BLaER1 (cell line): ENCODE measurements around the gene TMEM229B.
"Not testable (repeated sequence)": the region's sequence is repeated elsewhere in the genome, so short reads cannot be mapped to it uniquely, and the experiment has no call there.

Experiments used
- H3K27ac ChIP-seq: shearing (Covaris generic); formaldehyde crosslinking; 2 replicates; pipeline ENCODE4 v1.8.1; 2022
- H3K27me3 ChIP-seq: shearing (Covaris generic); formaldehyde crosslinking; 2 replicates; pipeline ENCODE4 v1.8.1; 2022
- H3K36me3 ChIP-seq: shearing (Covaris generic); formaldehyde crosslinking; 2 replicates; pipeline ENCODE4 v1.8.1; 2022
- H3K4me1 ChIP-seq: shearing (Covaris generic); formaldehyde crosslinking; 2 replicates; pipeline ENCODE4 v1.8.1; 2022
- H3K4me2 ChIP-seq: shearing (Covaris generic); formaldehyde crosslinking; 2 replicates; pipeline ENCODE4 v1.8.1; 2022
- H3K4me3 ChIP-seq: shearing (Covaris generic); formaldehyde crosslinking; 2 replicates; pipeline ENCODE4 v1.8.1; 2022
- H3K9ac ChIP-seq: shearing (Covaris generic); formaldehyde crosslinking; 2 replicates; pipeline ENCODE4 v1.8.1; 2022
- H3K9me3 ChIP-seq: shearing (Covaris generic); formaldehyde crosslinking; 2 replicates; pipeline ENCODE4 v1.8.1; 2022
- H4K20me1 ChIP-seq: shearing (Covaris generic); formaldehyde crosslinking; 2 replicates; pipeline ENCODE4 v1.8.1; 2022
- Cebpa-rat ChIP-seq: shearing (Covaris generic); IDR thresholded peaks from 2 replicates; pipeline ENCODE4 v1.8.1; 2022

Gene TMEM229B

GRCh38 chr14:67461996-67462395, 26.5 kb downstream of the TMEM229B start:
- no peaks in the 10 kb centered on the region for H3K9me3 ChIP-seq
- H3K4me2 ChIP-seq = no peak overlapping the region
- H3K27me3 ChIP-seq = no peaks in the 10 kb centered on the region
- no peak for TF ChIP-seq Cebpa-rat
- no peak overlapping the region for H3K27ac ChIP-seq
- H3K4me1 ChIP-seq = no peaks in the 10 kb centered on the region
- no peaks in the 10 kb centered on the region for H3K36me3 ChIP-seq
- no peak overlapping the region for H3K9ac ChIP-seq
- H3K4me3 ChIP-seq = no peak overlapping the region
- no peaks in the 10 kb centered on the region for H4K20me1 ChIP-seq

DNA sequence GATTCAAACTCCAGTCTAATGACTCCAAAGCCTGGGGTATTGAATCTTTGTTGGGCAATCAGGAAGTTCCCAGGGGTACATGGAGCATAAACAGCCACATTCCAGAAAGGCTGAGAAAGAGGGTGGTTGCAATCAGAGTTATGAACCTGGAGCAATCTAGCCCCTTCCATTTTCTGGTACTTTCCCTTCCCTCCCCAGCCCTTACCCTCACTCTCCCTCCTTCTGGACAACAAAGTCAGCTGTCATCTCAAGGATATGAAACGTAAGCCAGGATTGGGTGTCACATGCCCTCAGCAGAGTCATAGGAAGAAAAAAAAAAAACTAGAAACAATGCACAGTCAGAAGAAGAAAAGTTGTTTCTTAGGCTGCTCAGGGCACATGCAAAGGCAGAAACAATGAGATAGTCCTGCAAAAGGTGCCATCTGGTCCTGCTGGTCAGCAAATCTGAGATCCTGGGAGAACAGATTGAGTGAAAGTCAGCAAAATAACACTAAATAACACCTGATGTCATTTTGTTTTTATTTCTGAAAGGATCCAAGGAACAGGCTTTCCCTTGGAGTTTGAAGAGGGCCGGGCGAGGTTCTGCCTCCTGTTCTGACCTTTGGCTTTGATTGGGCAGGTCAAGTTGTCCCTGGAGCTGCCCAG, 27.1 kb downstream of the TMEM229B start:
- Histone ChIP-seq H4K20me1 (no peaks in the 10 kb centered on the region), H3K4me3 (no peak overlapping the region), H3K4me2 (no peak overlapping the region), H3K27ac (no peak overlapping the region), H3K27me3 (no peaks in the 10 kb centered on the region), H3K9ac (no peak overlapping the region), H3K9me3 (no peaks in the 10 kb centered on the region), H3K36me3 (no peaks in the 10 kb centered on the region), H3K4me1 (no peaks in the 10 kb centered on the region)
- TF ChIP-seq Cebpa-rat = no peak

GRCh38 chr14:67459336-67459735, 29.2 kb downstream of the TMEM229B start:
- no peak overlapping the region for H3K4me2 ChIP-seq
- no peak for TF ChIP-seq Cebpa-rat
- H4K20me1 ChIP-seq = no peaks in the 10 kb centered on the region
- H3K36me3 ChIP-seq = no peaks in the 10 kb centered on the region
- no peaks in the 10 kb centered on the region for H3K9me3 ChIP-seq
- H3K4me3 ChIP-seq = no peak overlapping the region
- H3K27ac ChIP-seq = no peak overlapping the region
- H3K9ac ChIP-seq = no peak overlapping the region
- no peaks in the 10 kb centered on the region for H3K27me3 ChIP-seq
- no peaks in the 10 kb centered on the region for H3K4me1 ChIP-seq

- no peak for TF ChIP-seq Cebpa-rat
- no peak overlapping the region for H3K27ac ChIP-seq
- H3K4me2 ChIP-seq = no peak overlapping the region
- no peak overlapping the region for H3K4me3 ChIP-seq
- no peaks in the 10 kb centered on the region for H3K36me3 ChIP-seq
- H3K4me1 ChIP-seq = no peaks in the 10 kb centered on the region
- no peaks in the 10 kb centered on the region for H3K27me3 ChIP-seq
- no peaks in the 10 kb centered on the region for H4K20me1 ChIP-seq
- no peaks in the 10 kb centered on the region for H3K9me3 ChIP-seq
- H3K9ac ChIP-seq = no peak overlapping the region
Observed at GRCh38 chr14:67457782-67458181, 30.7 kb downstream of the TMEM229B start.

DNA sequence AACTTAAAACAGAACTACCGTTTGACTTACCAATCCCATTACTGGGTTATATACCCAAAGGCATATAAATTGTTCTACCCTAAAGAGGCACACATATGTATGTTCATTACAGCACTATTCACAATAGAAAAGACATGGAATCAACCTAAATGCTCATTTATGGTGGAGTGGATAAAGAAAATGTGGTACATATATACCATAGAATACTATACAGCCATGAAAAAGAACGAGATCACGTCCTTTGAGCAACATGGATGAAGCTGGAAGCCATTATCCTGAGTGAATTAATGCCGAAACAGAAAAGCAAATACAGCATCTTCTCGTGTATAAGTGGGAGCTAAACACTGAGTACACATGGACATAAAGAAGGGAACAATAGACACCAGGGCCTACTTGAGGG, 31.8 kb downstream of the TMEM229B start:
- Histone ChIP-seq H3K4me1 (no peaks in the 10 kb centered on the region), H3K27ac (no peak overlapping the region), H3K9me3 (no peaks in the 10 kb centered on the region), H3K4me2 (no peak overlapping the region), H3K36me3 (no peaks in the 10 kb centered on the region), H3K27me3 (no peaks in the 10 kb centered on the region), H4K20me1 (no peaks in the 10 kb centered on the region), H3K4me3 (no peak overlapping the region), H3K9ac (no peak overlapping the region)
- TF ChIP-seq Cebpa-rat = no peak

GRCh38 chr14:67453575-67454300, 34.8 kb downstream of the TMEM229B start:
- Histone ChIP-seq H3K9me3 (peaks cover 21% of the 10 kb centered on the region), H4K20me1 (no peaks in the 10 kb centered on the region), H3K4me2 (no peak overlapping the region), H3K27ac (no peak overlapping the region), H3K4me3 (no peak overlapping the region), H3K9ac (no peak overlapping the region), H3K36me3 (no peaks in the 10 kb centered on the region), H3K27me3 (no peaks in the 10 kb centered on the region), H3K4me1 (no peaks in the 10 kb centered on the region)
- no peak for TF ChIP-seq Cebpa-rat

DNA sequence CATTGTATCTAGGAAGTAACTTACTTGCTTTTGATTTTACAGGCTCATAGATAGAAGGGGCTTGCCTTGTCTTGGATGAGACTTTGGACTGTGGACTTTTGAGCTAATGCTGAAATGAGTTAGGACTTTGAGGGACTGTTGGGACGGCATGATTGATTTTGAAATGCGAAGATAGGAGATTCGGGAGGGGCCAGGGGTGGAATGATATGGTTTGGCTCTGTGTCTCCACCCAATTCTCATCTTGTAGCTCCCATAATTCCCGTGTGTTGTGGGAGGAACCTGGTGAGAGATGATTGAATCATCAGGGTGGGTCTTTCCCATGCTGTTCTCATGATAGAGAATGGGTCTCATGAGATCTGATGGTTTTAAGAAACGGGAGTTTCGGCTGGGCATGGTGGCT, 36.9 kb downstream of the TMEM229B start:
- H3K36me3 ChIP-seq, H3K4me3 ChIP-seq, H3K27ac ChIP-seq, H3K9ac ChIP-seq, H3K4me1 ChIP-seq, H3K4me2 ChIP-seq, H4K20me1 ChIP-seq, H3K27me3 ChIP-seq: not testable (repeated sequence)
- peaks cover 21% of the 10 kb centered on the region for H3K9me3 ChIP-seq

DNA sequence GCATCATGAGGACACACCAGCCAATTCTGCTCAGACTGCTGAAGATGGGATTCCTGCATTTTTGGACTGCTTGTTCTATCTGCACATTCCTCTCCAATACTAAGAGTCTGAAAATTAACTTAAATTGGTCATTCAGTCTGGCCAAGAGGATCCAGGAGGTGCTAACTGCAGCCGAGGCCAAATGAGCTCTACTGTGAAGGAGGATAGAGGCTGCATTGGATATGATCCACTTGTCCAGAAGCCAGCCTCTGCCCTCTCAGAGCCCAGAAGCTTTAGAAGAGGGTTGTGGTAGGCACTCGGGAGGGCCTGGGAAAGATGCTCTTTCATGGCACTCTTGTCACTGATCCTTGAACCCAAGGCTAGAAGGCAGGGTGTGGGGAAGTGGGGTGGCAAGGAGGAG, 39.4 kb downstream of the TMEM229B start:
- H3K4me3 ChIP-seq = no peak overlapping the region
- no peaks in the 10 kb centered on the region for H3K4me1 ChIP-seq

GRCh38 chr14:67447033-67447381, 41.5 kb downstream of the TMEM229B start:
- H3K4me1 ChIP-seq = no peaks in the 10 kb centered on the region
- no peaks in the 10 kb centered on the region for H3K27me3 ChIP-seq
- H3K9me3 ChIP-seq = peaks cover 21% of the 10 kb centered on the region
- no peaks in the 10 kb centered on the region for H4K20me1 ChIP-seq
- no peak overlapping the region for H3K4me2 ChIP-seq
- no peak overlapping the region for H3K9ac ChIP-seq
- no peak overlapping the region for H3K4me3 ChIP-seq
- H3K27ac ChIP-seq = no peak overlapping the region
- no peaks in the 10 kb centered on the region for H3K36me3 ChIP-seq
- TF ChIP-seq Cebpa-rat = no peak

More for the DNA sequence above, 39.4 kb downstream of the TMEM229B start:
- Histone ChIP-seq H3K27me3 (no peaks in the 10 kb centered on the region), H3K27ac (no peak overlapping the region), H3K9me3 (peaks cover 21% of the 10 kb centered on the region), H3K36me3 (no peaks in the 10 kb centered on the region), H3K9ac (no peak overlapping the region), H3K4me2 (no peak overlapping the region), H4K20me1 (no peaks in the 10 kb centered on the region)
- no peak for TF ChIP-seq Cebpa-rat

GRCh38 chr14:67446371-67447032, 42.0 kb downstream of the TMEM229B start:
- H3K4me2 ChIP-seq = no peak overlapping the region
- no peak for TF ChIP-seq Cebpa-rat
- H3K27me3 ChIP-seq = no peaks in the 10 kb centered on the region
- no peak overlapping the region for H3K9ac ChIP-seq
- H4K20me1 ChIP-seq = no peaks in the 10 kb centered on the region
- no peaks in the 10 kb centered on the region for H3K4me1 ChIP-seq
- H3K36me3 ChIP-seq = no peaks in the 10 kb centered on the region
- no peak overlapping the region for H3K27ac ChIP-seq
- no peak overlapping the region for H3K4me3 ChIP-seq
- H3K9me3 ChIP-seq = peaks cover 21% of the 10 kb centered on the region
